BLaER1 treated with 17β-estradiol and CSF1 and Interleukin-3, amounts not matched to agents 10 nM and 100 nM (cell line): ENCODE data around the gene SUMO4.
A peak's percentile ranks its signal among the peaks of the same experiment; 100 is the strongest.

Experiments used
- H3K27ac ChIP-seq, 11 experiments: shearing (Covaris generic); formaldehyde crosslinking; 2 replicates each; pipeline ENCODE4 v1.8.1; 2022
- H3K27me3 ChIP-seq, 11 experiments: shearing (Covaris generic); formaldehyde crosslinking; 2 replicates each; pipeline ENCODE4 v1.8.1; 2022
- H3K36me3 ChIP-seq, 11 experiments: shearing (Covaris generic); formaldehyde crosslinking; 2 replicates each; pipeline ENCODE4 v1.8.1; 2022
- H3K4me1 ChIP-seq, 10 experiments: shearing (Covaris generic); formaldehyde crosslinking; 2 replicates each; pipeline ENCODE4 v1.8.1; 2022
- H3K4me2 ChIP-seq, 11 experiments: shearing (Covaris generic); formaldehyde crosslinking; 2 replicates each; pipeline ENCODE4 v1.8.1; 2022
- H3K4me3 ChIP-seq, 10 experiments: shearing (Covaris generic); formaldehyde crosslinking; 2 replicates each; pipeline ENCODE4 v1.8.1; 2022
- H3K9ac ChIP-seq, 11 experiments: shearing (Covaris generic); formaldehyde crosslinking; 2 replicates each; pipeline ENCODE4 v1.8.1; 2022
- H3K9me3 ChIP-seq, 11 experiments: shearing (Covaris generic); formaldehyde crosslinking; replicated peaks in 1 of 11; 2 replicates each; pipeline ENCODE4 v1.8.1; 2022
- H4K20me1 ChIP-seq, 11 experiments: shearing (Covaris generic); formaldehyde crosslinking; 2 replicates each; pipeline ENCODE4 v1.8.1; 2022
- Cebpa-rat ChIP-seq, 11 experiments: shearing (Covaris generic); IDR thresholded peaks; 2 replicates each; pipeline ENCODE4 v1.8.1; 2022

SUMO4 gene

GRCh38 chr6:149429427-149430360 lies 29.6 kb downstream of the SUMO4 start:
- no peak for TF ChIP-seq Cebpa-rat (IDR thresholded peaks at IDR 0.05)
- H3K9ac ChIP-seq: no peak overlapping the region
- no peak overlapping the region for H3K4me3 ChIP-seq
- no peaks in the 10 kb centered on the region for H3K27me3 ChIP-seq
- peaks cover 0 to 40% (median 1%) of the 10 kb centered on the region in 10 experiments; a peak in 9 of 20 replicates for H3K4me1 ChIP-seq
- no peaks in the 10 kb centered on the region for H3K36me3 ChIP-seq
- H3K4me2 ChIP-seq: peak overlapping the region in 1 of 11 experiments; percentile 48; a peak in 2 of 22 replicates
- H4K20me1 ChIP-seq: no peaks in the 10 kb centered on the region
- no peaks in the 10 kb centered on the region for H3K9me3 ChIP-seq
- no peak overlapping the region; a peak in 1 of 22 replicates for H3K27ac ChIP-seq

- no peak overlapping the region for H3K27ac ChIP-seq
- H3K4me1 ChIP-seq: peaks cover 0 to 31% (median 1%) of the 10 kb centered on the region in 10 experiments; a peak in 10 of 20 replicates
- TF ChIP-seq Cebpa-rat (IDR thresholded peaks at IDR 0.05): no peak
- H3K36me3 ChIP-seq: no peaks in the 10 kb centered on the region
- peak overlapping the region in 8 of 11 experiments; percentile 12 to 73 (median 42); a peak in 12 of 22 replicates for H3K4me2 ChIP-seq
- H4K20me1 ChIP-seq: no peaks in the 10 kb centered on the region
- H3K27me3 ChIP-seq: no peaks in the 10 kb centered on the region
- H3K4me3 ChIP-seq: no peak overlapping the region
- H3K9me3 ChIP-seq: no peaks in the 10 kb centered on the region; a peak in 1 of 22 replicates
- H3K9ac ChIP-seq: peak overlapping the region in 1 of 11 experiments; percentile 32; a peak in 2 of 22 replicates
Observed at GRCh38 chr6:149431905-149432775, 32.1 kb downstream of the SUMO4 start.

GRCh38 chr6:149433405-149433804 lies 33.3 kb downstream of the SUMO4 start:
- Histone ChIP-seq H3K27ac (no peak overlapping the region), H3K4me3 (no peak overlapping the region), H3K27me3 (no peaks in the 10 kb centered on the region), H3K4me2 (peak overlapping the region in 2 of 11 experiments; percentile 34 to 37; a peak in 3 of 22 replicates), H3K4me1 (peaks cover 0 to 31% (median 1%) of the 10 kb centered on the region in 10 experiments; a peak in 10 of 20 replicates), H3K9me3 (no peaks in the 10 kb centered on the region; a peak in 1 of 22 replicates), H4K20me1 (no peaks in the 10 kb centered on the region), H3K36me3 (no peaks in the 10 kb centered on the region), H3K9ac (no peak overlapping the region)
- TF ChIP-seq Cebpa-rat (IDR thresholded peaks at IDR 0.05): no peak

GRCh38 chr6:149433881-149434280 lies 33.8 kb downstream of the SUMO4 start:
- H3K9ac ChIP-seq: no peak overlapping the region
- H3K36me3 ChIP-seq: no peaks in the 10 kb centered on the region
- no peaks in the 10 kb centered on the region for H3K27me3 ChIP-seq
- no peak for TF ChIP-seq Cebpa-rat (IDR thresholded peaks at IDR 0.05)
- H3K9me3 ChIP-seq: no peaks in the 10 kb centered on the region; a peak in 1 of 22 replicates
- no peak overlapping the region for H3K4me3 ChIP-seq
- H3K27ac ChIP-seq: no peak overlapping the region
- H4K20me1 ChIP-seq: no peaks in the 10 kb centered on the region
- H3K4me1 ChIP-seq: peaks cover 0 to 28% (median 1%) of the 10 kb centered on the region in 10 experiments; a peak in 10 of 20 replicates
- H3K4me2 ChIP-seq: peak overlapping the region in 2 of 11 experiments; percentile 34 to 37; a peak in 3 of 22 replicates

GRCh38 chr6:149435919-149436586 lies 36.0 kb downstream of the SUMO4 start:
- TF ChIP-seq Cebpa-rat (IDR thresholded peaks at IDR 0.05): no peak
- Histone ChIP-seq H3K36me3 (no peaks in the 10 kb centered on the region), H3K4me2 (no peak overlapping the region), H3K9me3 (no peaks in the 10 kb centered on the region; a peak in 1 of 22 replicates), H3K27me3 (no peaks in the 10 kb centered on the region), H4K20me1 (no peaks in the 10 kb centered on the region), H3K27ac (no peak overlapping the region), H3K4me3 (no peak overlapping the region), H3K4me1 (peaks cover 5 to 37% (median 8%) of the 10 kb centered on the region in 10 experiments), H3K9ac (no peak overlapping the region)

GRCh38 chr6:149436647-149437046 lies 36.6 kb downstream of the SUMO4 start:
- Histone ChIP-seq H3K27me3 (no peaks in the 10 kb centered on the region), H3K36me3 (no peaks in the 10 kb centered on the region), H3K4me2 (no peak overlapping the region), H3K4me3 (no peak overlapping the region), H3K9me3 (no peaks in the 10 kb centered on the region; a peak in 1 of 22 replicates), H4K20me1 (no peaks in the 10 kb centered on the region), H3K4me1 (peaks cover 11 to 40% (median 13%) of the 10 kb centered on the region in 10 experiments), H3K9ac (no peak overlapping the region), H3K27ac (no peak overlapping the region)
- TF ChIP-seq Cebpa-rat (IDR thresholded peaks at IDR 0.05): no peak

GRCh38 chr6:149437212-149437611 lies 37.1 kb downstream of the SUMO4 start:
- H3K27me3 ChIP-seq: no peaks in the 10 kb centered on the region
- peaks cover 14 to 37% (median 16%) of the 10 kb centered on the region in 10 experiments for H3K4me1 ChIP-seq
- no peak for TF ChIP-seq Cebpa-rat (IDR thresholded peaks at IDR 0.05)
- no peaks in the 10 kb centered on the region; a peak in 1 of 22 replicates for H3K9me3 ChIP-seq
- H4K20me1 ChIP-seq: no peaks in the 10 kb centered on the region
- H3K9ac ChIP-seq: no peak overlapping the region
- H3K36me3 ChIP-seq: no peaks in the 10 kb centered on the region
- no peak overlapping the region for H3K27ac ChIP-seq
- no peak overlapping the region for H3K4me3 ChIP-seq
- 0 out of 22 replicates have a peak overlapping the region, but pooled peaks of 1 of the 11 experiments have one; percentile 15 for H3K4me2 ChIP-seq

GRCh38 chr6:149438855-149439254 lies 38.8 kb downstream of the SUMO4 start:
- H4K20me1 ChIP-seq: no peaks in the 10 kb centered on the region
- H3K4me3 ChIP-seq: no peak overlapping the region
- H3K27me3 ChIP-seq: no peaks in the 10 kb centered on the region
- H3K4me2 ChIP-seq: peak overlapping the region in 1 of 11 experiments; percentile 34; a peak in 2 of 22 replicates
- no peaks in the 10 kb centered on the region for H3K36me3 ChIP-seq
- no peak for TF ChIP-seq Cebpa-rat (IDR thresholded peaks at IDR 0.05)
- H3K27ac ChIP-seq: no peak overlapping the region
- H3K9me3 ChIP-seq: no peaks in the 10 kb centered on the region; a peak in 1 of 22 replicates
- H3K9ac ChIP-seq: no peak overlapping the region
- peaks cover 14 to 33% (median 16%) of the 10 kb centered on the region in 10 experiments for H3K4me1 ChIP-seq
